Endothelial cell of umbilical vein (primary cell): ENCODE data around the gene CD300LF. TPM values are rescaled to one million over a fixed set of nuclear protein-coding genes. Genes with fewer than 3 reads are reported as not detected.

Source experiments
- BruUV-seq: library from RNA; stranded (reverse); fragments of 400-500 nt; replicated peaks from 2 replicates; lab custom pipeline; 2021; lab: Mats Ljungman, UMichigan
- CTCF ChIA-PET: fragments of 300-600, 350-600 bp; sonication (Branson Sonifier 250); formaldehyde crosslinking; loops from one replicate; lab custom pipeline; 2021; ENCODE audit warnings: antibody characterized with exemption, inconsistent platforms; lab: Charles Lee
- POLR2A ChIA-PET: fragments of 300-600, 350-600 bp; sonication (Branson Sonifier 250); formaldehyde crosslinking; loops from one replicate; lab custom pipeline; 2021; ENCODE audit warnings: antibody characterized with exemption, inconsistent platforms; lab: Charles Lee
- DNase-seq: peaks from one replicate; pipeline ENCODE4 v3.0.0-alpha.2; 2011; ENCODE audit warnings: low read depth, low spot score
- FAIRE-seq: peaks from 2 replicates; lab custom pipeline; 2011; peaks lifted over from hg19 to GRCh38; lab: Jason Lieb, UNC
- H2AFZ ChIP-seq: 2 replicates; pipeline ENCODE4 v1.6.0; 2012; ENCODE audit warnings: low read depth, low read length, control low read depth, inconsistent platforms
- H3K27ac ChIP-seq: 2 replicates; pipeline ENCODE4 v1.5.1; 2011; ENCODE audit warnings: low read depth, mild to moderate bottlenecking, control low read depth, low read length, moderate library complexity; ENCODE audit not compliant: insufficient read depth
- H3K27me3 ChIP-seq, 2 experiments: 2 replicates each; pipeline versions ENCODE4 v1.6.0 to v1.6.1; 2011; ENCODE audit warnings: low read length in 2 of 2, mixed read lengths in 1 of 2; ENCODE audit not compliant: control insufficient read depth in 2 of 2, insufficient read depth in 2 of 2
- H3K36me3 ChIP-seq, 2 experiments: 2 replicates in 1 of 2; 3 replicates in 1 of 2; pipeline ENCODE4 v1.5.1; 2011; ENCODE audit warnings: low read length in 2 of 2, mild to moderate bottlenecking in 1 of 2, moderate library complexity in 1 of 2; ENCODE audit not compliant: control insufficient read depth in 2 of 2, insufficient read depth in 2 of 2; ENCODE audit errors: extremely low read depth in 1 of 2
- H3K4me1 ChIP-seq: 3 replicates; pipeline ENCODE4 v1.5.1; 2011; ENCODE audit warnings: mild to moderate bottlenecking, low read length; ENCODE audit not compliant: control insufficient read depth, insufficient read depth; ENCODE audit errors: extremely low read depth
- H3K4me2 ChIP-seq: 2 replicates; pipeline ENCODE4 v1.6.1; 2011; ENCODE audit warnings: low read length, control low read depth, mixed read lengths; ENCODE audit not compliant: insufficient read depth
- H3K4me3 ChIP-seq, 3 experiments: fragments of 200-600 bp in 1 of 3; sonication (generic), shearing (Covaris generic) in 1 of 3; replicated peaks in 1 of 3; 2 replicates each; pipeline ENCODE4 v1.5.1; 2011 to 2016; ENCODE audit warnings: control low read depth in 3 of 3, low read length in 3 of 3, mild to moderate bottlenecking in 2 of 3, inconsistent platforms in 1 of 3, low read depth in 1 of 3, moderate library complexity in 1 of 3; ENCODE audit not compliant: insufficient read depth in 1 of 3
- H3K79me2 ChIP-seq: 2 replicates; pipeline ENCODE4 v1.6.0; 2012; ENCODE audit warnings: low read length, inconsistent platforms; ENCODE audit not compliant: control insufficient read depth, insufficient read depth
- H3K9ac ChIP-seq: replicated peaks from 2 replicates; pipeline ENCODE3; 2011; ENCODE audit warnings: low read length, control low read depth; ENCODE audit not compliant: insufficient read depth; ENCODE audit errors: extremely low read depth
- H3K9me1 ChIP-seq: replicated peaks from 3 replicates; pipeline ENCODE4 v1.6.0; 2011; ENCODE audit warnings: mild to moderate bottlenecking, low read length; ENCODE audit not compliant: control insufficient read depth, insufficient read depth; ENCODE audit errors: extremely low read depth
- H3K9me3 ChIP-seq: replicated peaks from 2 replicates; pipeline ENCODE4 v1.5.1; 2012; ENCODE audit warnings: low read length, inconsistent platforms; ENCODE audit not compliant: control insufficient read depth, insufficient read depth
- H4K20me1 ChIP-seq: replicated peaks from 2 replicates; pipeline ENCODE3; 2011; ENCODE audit warnings: mild to moderate bottlenecking, low read length; ENCODE audit not compliant: control insufficient read depth, insufficient read depth; ENCODE audit errors: extremely low read depth
- CTCF ChIP-seq, 2 donors: IDR thresholded peaks; 1 replicate in 1 of 2; 2 replicates in 1 of 2; pipeline ENCODE4 v1.5.1; 2011; ENCODE audit warnings: low read length in 2 of 2, mild to moderate bottlenecking in 2 of 2, moderate library complexity in 2 of 2, control low read depth in 1 of 2, inconsistent platforms in 1 of 2, low read depth in 1 of 2; ENCODE audit not compliant: insufficient read depth in 1 of 2; ENCODE audit errors: extremely low read depth in 1 of 2
- EZH2 ChIP-seq: IDR thresholded peaks from 2 replicates; pipeline ENCODE4 v1.6.1; 2012; ENCODE audit warnings: borderline replicate concordance, low read depth, mild to moderate bottlenecking, moderate library complexity, low read length, inconsistent platforms; ENCODE audit not compliant: severe bottlenecking
- FOS ChIP-seq: IDR thresholded peaks from 2 replicates; pipeline ENCODE4 v1.6.1; 2011; ENCODE audit warnings: mild to moderate bottlenecking, low read length, moderate library complexity, borderline replicate concordance; ENCODE audit not compliant: insufficient read depth
- GATA2 ChIP-seq: IDR thresholded peaks from 2 replicates; pipeline ENCODE4 v1.7.0; 2011; ENCODE audit warnings: low read depth, mild to moderate bottlenecking, moderate library complexity, mixed read lengths, low read length; ENCODE audit not compliant: insufficient read length, insufficient read depth
- JUN ChIP-seq: IDR thresholded peaks from 2 replicates; pipeline ENCODE4 v1.6.1; 2011; ENCODE audit warnings: borderline replicate concordance, low read depth; ENCODE audit not compliant: insufficient read length, insufficient read depth
- MYC ChIP-seq: IDR thresholded peaks from one replicate; pipeline ENCODE4 v1.6.1; 2011; ENCODE audit warnings: mild to moderate bottlenecking, low read depth, low read length
- POLR2A ChIP-seq: IDR thresholded peaks from 2 replicates; pipeline ENCODE4 v1.6.1; 2012; ENCODE audit warnings: low read depth, mild to moderate bottlenecking, control low read depth, low read length
- POLR2AphosphoS5 ChIP-seq: IDR thresholded peaks from 2 replicates; pipeline ENCODE4 v1.6.1; 2012; ENCODE audit warnings: low read depth, mild to moderate bottlenecking, control low read depth, low read length, moderate library complexity; ENCODE audit not compliant: insufficient read depth
- dilution Hi-C: fragments of 300-500 bp; cut with MboI; formaldehyde crosslinking; loops from one replicate; pipeline ENCODE4 v1.15.0; 2019; ENCODE audit warnings: low sequenced_read_pairs; ENCODE audit not compliant: extremely low pct_ligation_motif_present
- intact Hi-C: fragments of 100-400 bp; cut with micrococcal nuclease; formaldehyde crosslinking; loops from one replicate; pipeline ENCODE4 v1.10.0; 2022
- polyA plus RNA-seq, 4 experiments: library from polyadenylated mRNA; depleted of rRNA in 3 of 4; stranded (reverse) in 3 of 4; unstranded in 1 of 4; fragments of >200 nt; gene quantifications; 2 replicates each; pipeline versions ENCODE4 v1.2.1 to v1.2.3, GENCODE V29; 2011 to 2012; ENCODE audit warnings: missing spikeins in 1 of 4
- total RNA-seq: library from RNA; stranded (reverse); gene quantifications from 2 replicates; pipeline ENCODE4 v1.2.3, GENCODE V29; 2021
- TF ChIP-seq, protein P1 (sequence below): IDR thresholded peaks from 2 replicates; pipeline ENCODE4 v1.6.1; 2011; ENCODE audit not compliant: insufficient read depth, insufficient read length

Gene CD300LF
- total and polyA plus RNA-seq, 2 donors (not counting 3 experiments of a cell fraction or from before 2014, with no cell fraction given): not detected

DNA sequence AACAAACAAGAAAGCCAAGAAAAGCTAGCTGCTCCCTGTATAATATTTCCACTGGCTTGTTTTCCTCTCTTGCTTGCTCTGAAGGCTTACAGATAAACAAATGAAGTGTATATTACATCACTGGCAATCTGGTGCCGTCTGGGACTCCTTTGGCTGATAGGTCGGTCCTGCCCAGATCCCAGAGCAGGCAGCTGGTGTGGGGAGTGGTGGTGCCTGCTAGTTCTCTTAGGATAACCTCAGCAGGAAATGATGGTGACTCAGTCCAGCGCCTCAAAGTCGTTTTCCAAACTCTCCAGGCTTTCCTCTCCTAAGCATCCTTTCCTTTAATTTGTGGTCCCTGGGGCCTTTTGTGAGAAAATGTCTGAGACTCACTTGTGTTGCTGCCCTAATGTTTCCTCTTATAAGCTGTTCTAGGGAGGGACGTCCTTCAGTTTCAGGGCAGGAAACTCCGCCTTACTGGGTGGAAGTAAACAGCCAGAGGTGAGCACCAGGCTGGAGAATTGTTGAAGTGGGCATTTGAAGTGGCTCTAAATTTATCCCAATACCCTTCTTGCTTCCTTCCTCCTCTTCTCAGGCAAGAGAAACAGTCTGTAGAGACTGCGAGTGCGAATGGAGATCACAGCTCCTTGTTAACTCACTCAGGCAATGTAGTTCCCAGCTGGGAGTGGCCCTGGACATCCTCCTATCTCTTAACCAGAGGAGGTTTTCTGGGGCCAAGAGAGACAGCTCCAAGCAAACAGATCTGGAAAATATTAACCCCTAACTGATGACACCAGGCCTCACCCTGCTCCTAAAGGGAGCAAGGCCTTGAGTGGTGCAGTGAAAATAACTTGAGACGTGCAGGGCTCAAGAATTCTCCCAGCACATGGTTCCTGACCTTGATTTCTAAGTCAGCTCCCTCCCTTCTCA lies 34.9 kb downstream of the CD300LF start:
- Histone ChIP-seq H3K9ac (no peak overlapping the region), H3K27ac (no peak overlapping the region), H3K9me1 (no peaks in the 10 kb centered on the region), H3K4me3 (no peak overlapping the region), H4K20me1 (no peaks in the 10 kb centered on the region), H3K36me3 (no peaks in the 10 kb centered on the region), H3K9me3 (no peaks in the 10 kb centered on the region), H3K27me3 (no peaks in the 10 kb centered on the region), H3K4me2 (no peak overlapping the region), H2AFZ (no peak overlapping the region), H3K79me2 (no peaks in the 10 kb centered on the region), H3K4me1 (no peaks in the 10 kb centered on the region)
- intact Hi-C loops (no loop called here), dilution Hi-C loops (no loop called here)
- FAIRE-seq: no peak
- ChIA-PET CTCF (interaction anchor here (1.2 kb wide), 1 partner anchor 21 kb away, joined by 3 read pairs; no protein-coding TSS in a partner anchor), POLR2A (no interaction called here)
- no peak for DNase-seq
- TF ChIP-seq MYC (no peak), POLR2AphosphoS5 (no peak), EZH2 (no peak), JUN (no peak), FOS (no peak), POLR2A (no peak), GATA2 (no peak), CTCF (IDR thresholded peaks at IDR 0.05; ENCODE audit: extremely low read depth in 1 of 2, insufficient read depth in 1 of 2, low read depth in 1 of 2, low read length in 2 of 2) (no peak)
- TF ChIP-seq, protein P1, sequence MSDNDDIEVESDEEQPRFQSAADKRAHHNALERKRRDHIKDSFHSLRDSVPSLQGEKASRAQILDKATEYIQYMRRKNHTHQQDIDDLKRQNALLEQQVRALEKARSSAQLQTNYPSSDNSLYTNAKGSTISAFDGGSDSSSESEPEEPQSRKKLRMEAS: no peak
- no TSS peak for BruUV-seq
